HL-60/S4 treated with retinoic acid at 250 ng/mL for 4 days and 3 days (cell line): Measurements from ENCODE around the gene LCN15.

Source experiments
- in situ Hi-C: fragments of 300-500 bp; cut with MboI; formaldehyde crosslinking; loops from 2 replicates; pipeline ENCODE4 v1.7.0; 2022; ENCODE audit warnings: low sequenced_read_pairs

LCN15 gene

GRCh38 chr9:136795000-136795348 is 30.7 kb upstream of the LCN15 start:
- in situ Hi-C loops: loop anchor here (25.0 kb wide), 1 partner anchor 242 kb away; the partner anchor contains the start of genes ABCA2, FUT7 and NPDC1

- in situ Hi-C loops: loop anchor here (25.0 kb wide), 1 partner anchor 243 kb away; the partner anchor contains the start of genes ABCA2, FUT7 and NPDC1
These were observed 30.1 kb upstream of the LCN15 start for GRCh38 chr9:136794281-136794999.

GRCh38 chr9:136793086-136793946 is 29.0 kb upstream of the LCN15 start:
- in situ Hi-C loops: loop anchor here (25.0 kb wide), 1 partner anchor 244 kb away; the partner anchor contains the start of genes ABCA2, FUT7 and NPDC1

- in situ Hi-C loops: loop anchor here (25.0 kb wide), 1 partner anchor 245 kb away; the partner anchor contains the start of genes ABCA2, FUT7 and NPDC1
These were observed 28.2 kb upstream of the LCN15 start for GRCh38 chr9:136792321-136793085.

GRCh38 chr9:136791516-136792276 is 27.4 kb upstream of the LCN15 start:
- in situ Hi-C loops: loop anchor here (25.0 kb wide), 1 partner anchor 246 kb away; the partner anchor contains the start of genes ABCA2, FUT7 and NPDC1

GRCh38 chr9:136790640-136791515 is 26.6 kb upstream of the LCN15 start, which contains the start of gene TMEM141:
TSS of gene TMEM141 (plus strand) at chr9:136791344. CDS start at chr9:136791371, 27 bp downstream.
- in situ Hi-C loops: loop anchor here (25.0 kb wide), 1 partner anchor 246 kb away; the partner anchor contains the start of genes ABCA2, FUT7 and NPDC1

- in situ Hi-C loops: loop anchor here (25.0 kb wide), 1 partner anchor 248 kb away; the partner anchor contains the start of genes ABCA2, FUT7 and NPDC1
These were observed 25.2 kb upstream of the LCN15 start for GRCh38 chr9:136789523-136789937.

GRCh38 chr9:136788644-136789522 is 24.6 kb upstream of the LCN15 start:
- in situ Hi-C loops: loop anchor here (25.0 kb wide), 1 partner anchor 248 kb away; the partner anchor contains the start of genes ABCA2, FUT7 and NPDC1

- in situ Hi-C loops: loop anchor here (25.0 kb wide), 1 partner anchor 249 kb away; the partner anchor contains the start of genes ABCA2, FUT7 and NPDC1
These were observed 23.5 kb upstream of the LCN15 start for GRCh38 chr9:136787690-136788400.

GRCh38 chr9:136786983-136787382 is 22.7 kb upstream of the LCN15 start:
- in situ Hi-C loops: loop anchor here (25.0 kb wide), 1 partner anchor 250 kb away; the partner anchor contains the start of genes ABCA2, FUT7 and NPDC1

- in situ Hi-C loops: loop anchor here (25.0 kb wide), 1 partner anchor 251 kb away; the partner anchor contains the start of genes ABCA2, FUT7 and NPDC1
These were observed 22.1 kb upstream of the LCN15 start for GRCh38 chr9:136786451-136786850.

- in situ Hi-C loops: loop anchor here (25.0 kb wide), 1 partner anchor 252 kb away; the partner anchor contains the start of genes ABCA2, FUT7 and NPDC1
These were observed 21.4 kb upstream of the LCN15 start for GRCh38 chr9:136785565-136786355.

- in situ Hi-C loops: loop anchor here (25.0 kb wide), 1 partner anchor 252 kb away; the partner anchor contains the start of genes ABCA2, FUT7 and NPDC1
These were observed 20.7 kb upstream of the LCN15 start for GRCh38 chr9:136784997-136785361.

GRCh38 chr9:136784249-136784996 is 20.1 kb upstream of the LCN15 start:
- in situ Hi-C loops: loop anchor here (25.0 kb wide), 1 partner anchor 253 kb away; the partner anchor contains the start of genes ABCA2, FUT7 and NPDC1

GRCh38 chr9:136782452-136782851 is 18.1 kb upstream of the LCN15 start:
- in situ Hi-C loops: loop anchor here (25.0 kb wide), 1 partner anchor 255 kb away; the partner anchor contains the start of genes ABCA2, FUT7 and NPDC1
